ENCODE results near the gene THOC3.
"Not testable (repeated sequence)": the region's sequence is repeated elsewhere in the genome, so short reads cannot be mapped to it uniquely, and the experiment has no call there.

- not testable (repeated sequence) for TF ChIP-seq CTCF (IDR thresholded peaks at IDR 0.05; ENCODE audit: low read depth, low read length); EZH2phosphoT487 (IDR thresholded peaks at IDR 0.05; ENCODE audit: low read depth)
These were observed 27.5 kb downstream of the THOC3 start for GRCh38 chr5:175940632-175941031.
